Islet precursor cell (in vitro differentiated cells): ENCODE results near the gene PRPH.

ENCODE experiments used
- DNase-seq: peaks from one replicate; pipeline ENCODE4 v3.0.0-alpha.2; 2018

Gene PRPH

DNA sequence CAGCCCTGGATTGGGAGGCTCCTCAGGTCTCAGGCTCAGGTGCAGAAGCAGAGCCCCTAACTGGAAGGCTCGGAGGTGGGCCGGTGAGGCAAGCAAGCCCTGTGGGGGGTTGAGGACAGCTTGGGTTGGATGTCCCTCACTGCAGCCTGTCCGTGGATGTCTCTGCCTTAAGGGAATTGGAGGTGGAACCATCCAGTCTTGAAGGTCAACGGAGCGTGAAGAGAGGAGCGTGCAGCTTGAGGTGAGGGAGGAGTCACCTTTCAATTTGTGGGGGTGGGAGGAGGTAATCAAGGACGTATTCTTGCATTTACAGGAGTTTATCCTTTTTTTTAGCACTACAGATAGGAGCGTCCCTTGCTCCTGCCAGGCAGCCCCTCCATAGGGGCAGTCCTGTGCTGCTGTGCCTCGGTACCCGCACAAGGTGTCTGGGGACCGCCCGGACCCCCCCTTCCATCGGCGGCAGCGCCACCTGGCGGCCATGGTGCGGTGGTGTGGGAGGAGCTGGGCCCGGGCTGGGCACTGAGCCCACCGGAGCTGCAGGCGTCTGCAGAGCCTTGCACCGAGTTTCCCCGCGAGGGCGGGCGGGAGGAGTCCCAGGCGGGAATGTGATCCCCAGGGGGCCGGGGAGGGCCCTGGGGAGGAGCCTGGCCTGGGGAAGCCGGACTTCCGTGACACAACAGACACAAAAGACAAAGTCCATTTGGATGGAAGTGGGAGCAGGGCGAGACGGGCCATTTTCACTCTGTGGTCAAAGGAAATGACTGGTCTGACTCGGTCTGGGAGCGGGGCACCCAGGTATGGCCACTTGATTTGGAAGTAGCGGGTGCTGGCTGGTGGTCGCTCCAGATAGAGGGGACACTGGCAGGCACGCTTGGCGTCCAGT, 52.6 kb downstream of the PRPH start:
- DNase-seq = peak; percentile 93
